Bronchial epithelial cell (primary cell): Measurements from ENCODE around the gene ZFP1. TPM values are rescaled to one million over a fixed set of nuclear protein-coding genes. Genes with fewer than 3 reads are reported as not detected.

ENCODE experiments used
- DNase-seq: peaks from one replicate; pipeline ENCODE4 v3.0.0-alpha.2; 2010; ENCODE audit warnings: low read depth
- FAIRE-seq: peaks from 2 replicates; lab custom pipeline; 2011; peaks lifted over from hg19 to GRCh38; lab: Jason Lieb, UNC
- H3K27me3 ChIP-seq: 2 replicates; pipeline ENCODE4 v1.5.1; 2011; ENCODE audit warnings: low read length; ENCODE audit not compliant: control insufficient read depth, insufficient read depth
- H3K36me3 ChIP-seq: 2 replicates; pipeline ENCODE4 v1.5.1; 2011; ENCODE audit warnings: low read length; ENCODE audit not compliant: control insufficient read depth, insufficient read depth
- H3K4me3 ChIP-seq: 2 replicates; pipeline ENCODE4 v1.5.1; 2011; ENCODE audit warnings: mild to moderate bottlenecking, low read depth, low read length, control low read depth
- CTCF ChIP-seq: IDR thresholded peaks from 2 replicates; pipeline ENCODE4 v1.5.1; 2011; ENCODE audit warnings: mild to moderate bottlenecking, moderate library complexity, low read length, control low read depth, inconsistent platforms; ENCODE audit not compliant: insufficient read depth, severe bottlenecking
- total RNA-seq: library from RNA; depleted of rRNA; stranded (reverse); fragments of >200 nt; gene quantifications from 2 replicates; pipeline ENCODE4 v1.2.1, GENCODE V29; 2014

ZFP1 gene
- total RNA-seq, 1 donor from 2014 or later: 10.5 TPM

GRCh38 chr16:75219838-75220237 is 71.5 kb downstream of the ZFP1 start:
- H3K36me3 ChIP-seq: no peaks in the 10 kb centered on the region
- no peaks in the 10 kb centered on the region for H3K27me3 ChIP-seq
- DNase-seq (no peak), FAIRE-seq (no peak)
- TF ChIP-seq CTCF: no peak
- no peak overlapping the region for H3K4me3 ChIP-seq

Other genes starting within 250 kb of the ZFP1 start
- 7.6 and 12.5 TPM in 2 replicates for gene WDR59, start 163.4 kb upstream of the ZFP1 start, total RNA-seq
- gene ZNRF1, start 149.5 kb upstream of the ZFP1 start, total RNA-seq: 10.8 and 13.8 TPM in 2 replicates
- gene LDHD, start 31.7 kb upstream of the ZFP1 start, total RNA-seq: 0.53 and 1.9 TPM in 2 replicates
- not detected in 2 replicates for gene CTRB2, start 58.6 kb downstream of the ZFP1 start, total RNA-seq
- not detected in 2 replicates for gene CTRB1, start 70.5 kb downstream of the ZFP1 start, total RNA-seq
- 32.5 and 44.2 TPM in 2 replicates for gene BCAR1, start 103.1 kb downstream of the ZFP1 start, total RNA-seq